NCI-H2196 (cell line): ENCODE data around the gene PIAS1.
"Not testable (repeated sequence)": the region's sequence is repeated elsewhere in the genome, so short reads cannot be mapped to it uniquely, and the experiment has no call there.

Experiments used
- DNase-seq: peaks from one replicate; lab custom pipeline; 2025; ENCODE audit not compliant: unreplicated experiment; lab: John Stamatoyannopoulos, UW

Gene PIAS1

DNA sequence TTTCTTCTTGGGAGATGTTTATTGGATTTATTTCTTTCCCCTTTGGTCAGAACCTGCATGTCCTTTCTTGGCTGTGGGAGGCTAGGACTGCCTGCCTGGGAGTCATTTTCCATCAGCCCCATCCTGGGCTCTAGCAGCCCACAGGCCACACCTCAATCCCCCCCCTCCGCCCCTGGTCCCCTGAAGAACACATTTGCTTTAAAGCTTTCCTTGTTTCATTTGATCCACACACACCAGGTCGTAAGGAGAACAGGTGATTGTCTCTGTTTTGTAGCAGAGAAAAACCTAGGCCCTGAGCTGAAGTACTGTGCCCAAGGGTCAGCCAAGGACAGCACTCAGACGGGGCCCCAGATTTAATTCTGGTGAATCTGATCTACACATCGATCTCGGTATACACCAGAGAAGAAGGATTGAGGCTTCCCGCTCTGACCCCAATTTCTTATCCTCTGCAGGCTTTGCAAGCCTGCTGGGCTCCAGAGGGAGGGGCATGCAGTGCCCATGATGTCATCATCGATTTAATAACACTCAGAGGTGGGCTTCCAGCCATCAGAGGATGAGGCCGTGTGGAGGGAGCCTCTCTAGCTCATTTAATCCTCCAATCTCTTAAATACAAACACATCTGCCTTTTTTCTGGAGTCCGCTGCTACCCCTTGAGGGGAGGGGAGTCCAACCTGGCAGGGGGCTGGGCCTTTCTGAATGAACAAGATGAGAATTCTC, 177.1 kb downstream of the PIAS1 start:
- DNase-seq = no peak

DNA sequence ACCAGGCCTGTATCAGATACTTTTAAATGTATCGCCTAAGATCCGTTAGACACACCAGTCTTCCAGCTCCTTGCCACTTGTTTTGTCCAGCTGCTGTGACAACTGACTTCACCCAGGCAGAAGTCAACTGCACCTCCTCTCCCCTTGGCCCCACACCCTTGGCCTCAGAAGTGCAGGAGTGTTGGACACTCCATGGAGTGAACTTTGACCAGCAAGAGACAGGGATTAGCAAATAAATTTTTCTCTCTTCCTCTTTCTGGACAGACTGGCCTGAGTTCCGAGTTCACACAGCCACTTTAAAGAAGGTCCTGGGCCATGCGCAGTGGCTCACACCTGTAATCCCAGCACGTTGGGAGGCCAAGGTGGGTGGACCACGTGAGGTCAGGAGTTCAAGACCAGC, 178.3 kb downstream of the PIAS1 start:
- DNase-seq = no peak

DNA sequence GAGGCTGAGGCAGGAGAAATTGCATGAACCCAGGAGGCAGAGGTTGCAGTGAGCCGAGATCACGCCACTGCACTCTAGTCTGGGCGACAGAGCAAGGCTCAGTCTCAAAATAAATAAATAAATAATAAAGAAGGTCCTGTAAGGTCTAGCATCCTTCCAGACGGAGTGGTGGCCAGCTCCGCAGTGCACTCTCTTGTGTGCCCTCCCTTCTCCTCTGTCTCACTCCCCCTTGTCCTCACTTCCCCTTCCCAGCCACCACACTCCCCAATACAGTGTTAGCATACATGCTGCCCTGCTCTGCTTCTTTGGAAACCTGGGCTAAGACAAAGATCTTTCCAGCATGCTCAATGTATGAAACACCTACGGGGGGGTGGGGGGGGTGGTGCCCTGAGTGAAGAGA, 178.8 kb downstream of the PIAS1 start:
- no peak for DNase-seq

DNA sequence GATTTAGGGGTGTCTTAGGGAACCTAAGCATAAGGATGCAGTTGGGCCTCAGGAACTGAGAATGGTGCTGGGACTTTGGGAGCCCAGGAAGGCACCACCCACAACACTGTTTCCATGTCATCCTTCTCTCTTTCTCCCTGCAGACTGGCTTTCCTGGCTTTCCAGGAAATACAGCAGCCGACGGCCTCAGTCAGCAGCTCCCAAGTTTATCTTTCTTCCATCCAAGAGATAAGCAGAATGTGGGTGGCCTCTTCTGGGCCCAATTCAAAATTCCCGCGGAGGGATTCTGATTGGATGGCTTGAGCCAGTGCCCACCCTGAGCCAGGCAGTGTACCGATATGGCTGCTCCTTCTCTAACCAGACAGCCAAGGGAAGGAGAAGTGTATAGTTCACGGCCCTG, 179.9 kb downstream of the PIAS1 start:
- DNase-seq = no peak

DNA sequence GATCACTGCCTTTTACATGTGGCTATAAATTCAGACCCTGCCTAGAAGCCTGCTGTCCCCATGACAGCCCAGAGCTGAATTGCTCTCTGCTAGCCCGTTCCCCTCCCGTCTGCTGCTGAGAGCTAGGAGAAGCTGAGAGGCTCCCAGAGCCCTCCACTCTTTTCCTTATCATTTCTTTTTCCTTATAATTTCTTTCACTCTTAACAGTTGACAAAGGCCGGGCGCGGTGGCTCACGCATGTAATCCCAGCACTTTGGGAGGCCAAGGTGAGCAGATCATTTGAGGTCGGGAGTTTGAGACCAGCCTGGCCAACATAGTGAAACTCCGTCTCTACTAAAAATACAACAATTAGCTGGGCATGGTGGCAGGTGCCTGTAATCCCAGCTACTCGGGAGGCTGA, 180.4 kb downstream of the PIAS1 start:
- DNase-seq = not testable (repeated sequence)

DNA sequence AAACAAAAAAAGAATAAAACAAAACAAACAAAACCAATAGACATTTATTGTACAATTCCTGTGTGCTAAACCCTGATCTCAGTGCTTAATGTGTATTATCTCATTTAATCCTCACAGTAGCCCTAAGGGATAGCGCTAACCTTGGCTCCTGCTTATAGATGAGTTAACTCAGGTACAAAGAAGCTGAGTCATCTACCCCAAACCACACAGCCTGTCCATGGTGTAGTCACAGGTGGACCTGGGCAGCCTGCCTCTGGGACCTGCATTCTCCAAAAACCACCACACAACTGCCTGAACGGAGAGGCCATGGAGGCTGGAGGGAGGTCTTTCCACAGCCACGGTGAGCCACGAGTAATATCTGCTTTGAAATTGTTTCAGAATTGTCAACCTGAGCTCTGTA, 180.9 kb downstream of the PIAS1 start:
- no peak for DNase-seq

DNA sequence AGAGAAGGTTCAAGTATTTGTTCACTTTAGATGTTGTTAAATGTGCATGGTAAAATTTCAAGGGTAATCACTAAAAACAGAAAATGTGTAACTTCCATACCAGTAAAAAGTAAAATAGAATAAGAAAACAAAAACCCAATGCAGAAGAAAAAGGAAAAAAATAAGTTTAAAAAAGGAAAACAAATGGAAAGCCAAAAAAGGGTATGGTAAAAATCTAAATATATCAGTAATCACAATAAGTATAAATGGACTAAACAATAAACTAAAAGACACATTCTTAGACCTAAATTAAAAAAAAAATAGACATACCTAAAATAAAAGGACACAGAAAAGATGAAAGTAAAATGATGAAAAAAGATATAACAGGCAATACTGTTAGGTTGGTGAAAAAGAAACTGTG, 184.9 kb downstream of the PIAS1 start:
- DNase-seq = no peak

DNA sequence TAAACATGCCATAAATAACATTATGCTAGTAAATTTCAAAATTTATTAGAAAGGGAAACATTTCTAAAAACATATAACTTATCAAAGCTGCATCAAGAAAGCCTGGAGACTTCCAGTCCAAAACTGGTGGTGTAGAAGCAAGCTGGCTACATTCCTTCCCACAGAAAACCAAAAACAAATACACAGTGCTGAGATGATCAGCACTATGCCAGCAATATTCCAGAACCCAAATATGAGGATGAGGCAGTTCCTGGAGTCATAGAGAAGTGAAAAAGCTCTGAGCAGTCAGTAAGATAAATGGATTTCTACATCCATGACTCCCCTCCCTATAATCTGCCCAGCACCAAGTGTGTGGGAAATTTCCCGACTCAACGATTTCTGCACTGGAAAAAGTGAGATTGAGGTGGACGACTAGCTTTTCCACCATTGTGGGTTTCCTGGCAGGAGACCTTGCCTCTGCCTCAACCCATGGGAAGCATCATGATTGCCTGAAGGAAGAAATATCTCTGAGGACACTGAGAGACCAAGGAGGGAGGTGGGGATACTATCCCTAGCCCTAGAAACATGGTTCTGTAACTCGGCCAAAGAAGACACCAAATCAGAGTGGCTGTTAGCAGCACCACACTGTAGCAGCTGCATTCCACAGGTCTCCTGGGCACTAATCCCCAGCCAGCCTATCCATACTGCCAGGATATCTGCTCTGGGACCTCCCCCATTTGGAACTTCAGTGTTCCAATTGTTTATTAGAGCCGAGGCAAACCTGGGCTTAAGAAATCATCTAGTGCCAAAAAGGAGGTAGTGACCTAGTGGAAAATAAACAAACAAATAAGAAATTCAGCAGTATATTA, 187.2 kb downstream of the PIAS1 start:
- no peak for DNase-seq
